BE2C (cell line): Measurements from ENCODE around the gene ARMC6.

Experiments
- DNase-seq: peaks from one replicate; pipeline ENCODE4 v3.0.0-alpha.2; 2020
- H3K27me3 ChIP-seq: fragments of 250-450 bp; sonication (Bioruptor Pico); 2 replicates; pipeline ENCODE4 v1.5.1; 2020; ENCODE audit warnings: mild to moderate bottlenecking
- H3K36me3 ChIP-seq: fragments of 250-450 bp; sonication (Bioruptor Pico); 2 replicates; pipeline ENCODE4 v1.5.1; 2020; ENCODE audit warnings: mild to moderate bottlenecking
- H3K4me1 ChIP-seq: fragments of 250-450 bp; sonication (Bioruptor Pico); 2 replicates; pipeline ENCODE4 v1.5.1; 2020
- H3K4me3 ChIP-seq: 2 replicates; pipeline ENCODE4 v1.5.1; 2011; ENCODE audit warnings: low read depth, low read length
- H3K9me3 ChIP-seq: fragments of 250-450 bp; sonication (Bioruptor Pico); 2 replicates; pipeline ENCODE4 v1.5.1; 2020
- CTCF ChIP-seq: IDR thresholded peaks from 2 replicates; pipeline ENCODE4 v1.5.1; 2012; ENCODE audit warnings: mild to moderate bottlenecking, low read depth, low read length

ARMC6 gene

GRCh38 chr19:19078801-19079200 lies 45.4 kb downstream of the ARMC6 start:
- DNase-seq = no peak
- no peaks in the 10 kb centered on the region for H3K36me3 ChIP-seq
- no peaks in the 10 kb centered on the region for H3K9me3 ChIP-seq
- H3K27me3 ChIP-seq = no peaks in the 10 kb centered on the region
- no peak overlapping the region for H3K4me3 ChIP-seq
- TF ChIP-seq CTCF = no peak
- H3K4me1 ChIP-seq = peaks cover 8% of the 10 kb centered on the region

- DNase-seq = no peak
- Histone ChIP-seq H3K27me3 (no peaks in the 10 kb centered on the region), H3K36me3 (no peaks in the 10 kb centered on the region), H3K4me1 (peaks cover under 1% of the 10 kb centered on the region; the same call in 1 of the 2 replicates), H3K4me3 (no peak overlapping the region), H3K9me3 (no peaks in the 10 kb centered on the region)
- no peak for TF ChIP-seq CTCF
Observed at GRCh38 chr19:19079571-19079970, 46.2 kb downstream of the ARMC6 start.

GRCh38 chr19:19081642-19082151 lies 48.3 kb downstream of the ARMC6 start:
- H3K36me3 ChIP-seq = no peaks in the 10 kb centered on the region
- H3K27me3 ChIP-seq = no peaks in the 10 kb centered on the region
- DNase-seq = no peak
- H3K9me3 ChIP-seq = no peaks in the 10 kb centered on the region
- no peak for TF ChIP-seq CTCF
- no peaks in the 10 kb centered on the region for H3K4me1 ChIP-seq
- no peak overlapping the region for H3K4me3 ChIP-seq

- no peaks in the 10 kb centered on the region for H3K4me1 ChIP-seq
- H3K4me3 ChIP-seq = no peak overlapping the region
- H3K27me3 ChIP-seq = no peaks in the 10 kb centered on the region
- TF ChIP-seq CTCF = no peak
- DNase-seq = no peak
- H3K9me3 ChIP-seq = no peaks in the 10 kb centered on the region
- H3K36me3 ChIP-seq = no peaks in the 10 kb centered on the region
Observed at GRCh38 chr19:19083413-19084178, 50.2 kb downstream of the ARMC6 start.

- Histone ChIP-seq H3K4me3 (no peak overlapping the region), H3K9me3 (no peaks in the 10 kb centered on the region), H3K27me3 (no peaks in the 10 kb centered on the region), H3K36me3 (no peaks in the 10 kb centered on the region), H3K4me1 (no peaks in the 10 kb centered on the region)
- TF ChIP-seq CTCF = no peak
- DNase-seq = no peak
Observed at GRCh38 chr19:19087676-19088075, 54.3 kb downstream of the ARMC6 start.

- Histone ChIP-seq H3K4me3 (no peak overlapping the region), H3K27me3 (no peaks in the 10 kb centered on the region), H3K4me1 (no peaks in the 10 kb centered on the region), H3K36me3 (no peaks in the 10 kb centered on the region), H3K9me3 (no peaks in the 10 kb centered on the region)
- DNase-seq = no peak
- TF ChIP-seq CTCF = no peak
Observed at GRCh38 chr19:19094513-19094912, 61.1 kb downstream of the ARMC6 start.
